Gastrocnemius medialis (tissue), 4 donors: ENCODE results near the gene CALD1. TPM values are rescaled to one million over a fixed set of nuclear protein-coding genes. Genes with fewer than 3 reads are reported as not detected.

Experiments used
- ATAC-seq, 2 donors: fragments of 150-250 bp; one replicate each; pipeline ENCODE4 v1.9.1; 2016
- DNase-seq, 2 donors: peaks; one replicate each; pipeline ENCODE4 v3.0.0-alpha.2; 2019
- H3K27ac ChIP-seq, 4 donors: fragments of 200-600 bp; sonication (generic); 1 replicate in 1 of 4; 2 replicates in 3 of 4; pipeline ENCODE4 v1.5.1; 2016 to 2018; ENCODE audit warnings: mild to moderate bottlenecking in 2 of 4, moderate library complexity in 1 of 4
- H3K27me3 ChIP-seq, 3 donors: fragments of 200-600 bp; sonication (generic) in 2 of 3; 1 replicate in 1 of 3; 2 replicates in 2 of 3; pipeline versions ENCODE4 v1.5.1 to v1.6.0; 2016 to 2019; ENCODE audit warnings: mild to moderate bottlenecking in 1 of 3, moderate library complexity in 1 of 3
- H3K36me3 ChIP-seq, 2 donors: fragments of 200-600 bp; sonication (generic) in 1 of 2; one replicate each; pipeline ENCODE4 v1.5.1; 2017 to 2018
- H3K4me1 ChIP-seq, 2 donors: fragments of 200-600 bp; sonication (generic) in 1 of 2; one replicate each; pipeline ENCODE4 v1.5.1; 2016 to 2017; ENCODE audit warnings: mild to moderate bottlenecking in 2 of 2
- H3K4me3 ChIP-seq, 4 donors: fragments of 200-600 bp; sonication (generic) in 3 of 4; 1 replicate in 1 of 4; 2 replicates in 3 of 4; pipeline ENCODE4 v1.5.1; 2016 to 2019; ENCODE audit warnings: mild to moderate bottlenecking in 2 of 4
- H3K9me3 ChIP-seq, 3 donors: fragments of 200-600 bp; sonication (generic) in 2 of 3; 1 replicate in 1 of 3; 2 replicates in 2 of 3; pipeline ENCODE4 v1.5.1; 2016 to 2019
- CTCF ChIP-seq, 5 experiments: fragments of 450-650 bp in 3 of 5; fragments of 200-600 bp in 2 of 5; sonication (generic) in 2 of 5; IDR thresholded peaks in 4 of 5; conservative IDR thresholded peaks in 1 of 5; 1 replicate in 4 of 5; 2 replicates in 1 of 5; pipeline ENCODE4 v1.5.1; 2016 to 2019; ENCODE audit warnings: antibody characterized with exemption in 5 of 5, mild to moderate bottlenecking in 3 of 5, moderate library complexity in 3 of 5
- POLR2A ChIP-seq, 2 donors: fragments of 450-650 bp; IDR thresholded peaks; one replicate each; pipeline ENCODE4 v1.6.1; 2017; ENCODE audit warnings: antibody characterized with exemption in 2 of 2, mild to moderate bottlenecking in 2 of 2, moderate library complexity in 2 of 2
- in situ Hi-C, 4 donors: fragments of 200-750 bp; cut with MboI; loops; one replicate each; pipeline versions ENCODE4 v1.15.0 to v1.8.0; 2017; ENCODE audit warnings: low sequenced_read_pairs in 4 of 4
- intact Hi-C: fragments of 100-400 bp; cut with DNase I; formaldehyde crosslinking; loops from one replicate; pipeline ENCODE4 v1.15.1; 2023; ENCODE audit warnings: low total_unique reads
- total RNA-seq, 4 donors: library from RNA; depleted of rRNA; stranded (reverse); fragments of >200 nt; gene quantifications; one replicate each; pipeline versions ENCODE4 v1.1.0 to v1.2.3, GENCODE V29; 2016

The CALD1 gene
- total RNA-seq, 4 donors from 2014 or later = 25.9 to 43.2 (median 32.3) TPM

- Histone ChIP-seq H3K27ac (peak overlapping the region in 3 of 4 donors; percentile 26 to 60 (median 29)), H3K4me3 (no peak overlapping the region), H3K9me3 (no peaks in the 10 kb centered on the region), H3K27me3 (no peaks in the 10 kb centered on the region), H3K36me3 (no peaks in the 10 kb centered on the region), H3K4me1 (peaks cover 4 to 11% of the 10 kb centered on the region in 2 donors)
- in situ Hi-C loops = no loop called here
- peak; percentile 19 to 58 for DNase-seq
- ATAC-seq = peak; percentile 68 to 69
- intact Hi-C loops = no loop called here
- TF ChIP-seq POLR2A (IDR thresholded peaks at IDR 0.05) (no peak), CTCF (IDR thresholded peaks at IDR 0.05 in 4 of 5, conservative IDR thresholded peaks at IDR 0.05 in 1 of 5) (no peak)
Measured at GRCh38 chr7:134905375-134905774, 125.9 kb downstream of the CALD1 start.

- intact Hi-C loops = no loop called here
- Histone ChIP-seq H3K27me3 (no peaks in the 10 kb centered on the region), H3K27ac (no peak overlapping the region), H3K4me3 (no peak overlapping the region), H3K4me1 (peaks cover 4 to 5% of the 10 kb centered on the region in 2 donors), H3K9me3 (no peaks in the 10 kb centered on the region), H3K36me3 (no peaks in the 10 kb centered on the region)
- in situ Hi-C loops = no loop called here
- no peak for DNase-seq
- ATAC-seq = no peak
- no peak for TF ChIP-seq POLR2A (IDR thresholded peaks at IDR 0.05)
- no peak for TF ChIP-seq CTCF (IDR thresholded peaks at IDR 0.05 in 4 of 5, conservative IDR thresholded peaks at IDR 0.05 in 1 of 5)
Measured at GRCh38 chr7:134907000-134907399, 127.6 kb downstream of the CALD1 start.

GRCh38 chr7:134907639-134908038 lies 128.2 kb downstream of the CALD1 start:
- TF ChIP-seq POLR2A (IDR thresholded peaks at IDR 0.05) = no peak
- no peak for TF ChIP-seq CTCF (IDR thresholded peaks at IDR 0.05 in 4 of 5, conservative IDR thresholded peaks at IDR 0.05 in 1 of 5)
- in situ Hi-C loops = no loop called here

GRCh38 chr7:134908289-134908688 lies 128.9 kb downstream of the CALD1 start:
- Histone ChIP-seq H3K9me3 (no peaks in the 10 kb centered on the region), H3K36me3 (no peaks in the 10 kb centered on the region), H3K4me1 (peaks cover 4 to 5% of the 10 kb centered on the region in 2 donors), H3K27me3 (no peaks in the 10 kb centered on the region), H3K27ac (no peak overlapping the region), H3K4me3 (no peak overlapping the region)
- TF ChIP-seq POLR2A (IDR thresholded peaks at IDR 0.05) (no peak), CTCF (IDR thresholded peaks at IDR 0.05 in 4 of 5, conservative IDR thresholded peaks at IDR 0.05 in 1 of 5) (no peak)
- intact Hi-C loops (no loop called here), in situ Hi-C loops (no loop called here)
- DNase-seq (no peak), ATAC-seq (no peak)

More at GRCh38 chr7:134907639-134908038, 128.2 kb downstream of the CALD1 start:
- DNase-seq (no peak), ATAC-seq (no peak)
- Histone ChIP-seq H3K27me3 (no peaks in the 10 kb centered on the region), H3K4me3 (no peak overlapping the region), H3K27ac (no peak overlapping the region), H3K9me3 (no peaks in the 10 kb centered on the region), H3K4me1 (peaks cover 4 to 5% of the 10 kb centered on the region in 2 donors), H3K36me3 (no peaks in the 10 kb centered on the region)
- intact Hi-C loops = no loop called here
